GM18505 (cell line): ENCODE measurements around the gene ITGB3.
"Not testable (repeated sequence)": the region's sequence is repeated elsewhere in the genome, so short reads cannot be mapped to it uniquely, and the experiment has no call there.

Experiments used
- ATAC-seq: cut with Tn5 transposase; IDR thresholded peaks from one replicate; pipeline ENCODE4 v1.9.1; 2021; ENCODE audit not compliant: unreplicated experiment
- POLR2A ChIP-seq: IDR thresholded peaks from 4 replicates; pipeline ENCODE4 v1.6.1; 2011; ENCODE audit warnings: borderline replicate concordance; ENCODE audit not compliant: insufficient read depth, insufficient read length; ENCODE audit errors: extremely low read depth

Gene ITGB3

GRCh38 chr17:47214931-47215330 lies 38.7 kb upstream of the ITGB3 start:
- no peak for ATAC-seq

DNA sequence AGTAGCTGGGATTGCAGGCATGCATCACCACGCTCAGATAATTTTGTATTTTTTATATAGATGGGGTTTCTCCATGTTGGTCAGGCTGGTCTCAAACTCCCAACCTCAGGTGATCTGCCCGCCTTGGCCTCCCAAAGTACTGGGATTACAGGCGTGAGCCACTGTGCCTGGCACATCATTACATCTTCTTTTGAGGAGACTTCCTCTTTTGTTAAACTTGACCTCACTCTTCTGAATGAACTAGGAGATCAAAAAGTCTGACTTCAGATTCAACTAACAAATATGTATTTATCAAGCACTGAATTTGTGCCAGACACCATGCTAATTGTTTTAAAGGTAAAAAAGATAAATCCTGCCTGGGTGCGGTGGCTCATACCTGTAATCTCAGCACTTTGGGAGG lies 36.8 kb upstream of the ITGB3 start:
- ATAC-seq: not testable (repeated sequence)

More at GRCh38 chr17:47214931-47215330, 38.7 kb upstream of the ITGB3 start:
- no peak for TF ChIP-seq POLR2A

DNA sequence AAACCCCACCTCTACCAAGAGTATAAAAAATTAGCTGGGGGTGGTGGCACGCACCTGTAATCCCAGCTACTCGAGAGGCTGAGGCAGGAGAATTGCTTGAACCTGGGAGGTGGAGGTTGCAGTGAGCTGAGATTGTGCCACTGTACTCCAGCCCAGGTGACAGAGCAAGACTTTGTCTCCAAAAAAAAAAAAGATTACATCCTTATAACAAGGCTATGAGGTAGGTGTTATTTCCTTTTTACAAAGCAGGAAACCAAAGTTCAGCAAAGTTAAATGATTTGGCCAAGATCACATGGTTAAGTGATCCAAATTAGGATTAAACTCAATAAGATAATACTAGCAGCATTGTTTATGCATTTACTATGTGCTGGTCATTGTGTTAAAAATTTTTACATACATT lies 36.3 kb upstream of the ITGB3 start:
- ATAC-seq: not testable (repeated sequence)

DNA sequence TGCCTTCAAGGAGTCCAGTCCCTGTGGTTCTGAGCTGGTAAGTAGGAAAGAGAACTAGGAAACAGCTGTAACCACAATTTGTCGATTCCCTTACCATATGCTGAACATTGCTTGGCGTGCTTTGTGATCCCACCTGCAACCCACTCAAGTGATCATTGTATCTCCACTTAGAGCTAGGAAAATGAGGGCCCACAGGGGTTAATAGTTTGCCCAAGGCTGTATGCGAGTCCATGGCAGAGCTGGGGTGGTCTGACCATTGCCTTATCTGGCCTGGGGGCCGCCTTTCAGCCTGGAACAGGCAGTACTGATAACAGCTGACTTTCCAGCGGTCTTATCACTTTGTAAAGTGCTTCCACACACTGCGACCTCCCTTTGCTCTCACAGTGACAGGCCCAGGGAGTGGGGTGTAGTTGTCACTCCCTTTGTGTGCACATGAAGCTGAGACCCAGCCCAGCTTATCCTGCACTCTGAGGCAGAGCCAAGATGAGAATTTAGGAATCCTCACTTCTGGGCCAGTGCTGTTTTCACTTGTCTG lies 34.7 kb upstream of the ITGB3 start:
- ATAC-seq: no peak
- TF ChIP-seq POLR2A: no peak

GRCh38 chr17:47219621-47220475 lies 33.8 kb upstream of the ITGB3 start:
- no peak for ATAC-seq
- TF ChIP-seq POLR2A: no peak

- no peak for ATAC-seq
- TF ChIP-seq POLR2A: no peak
Observed at GRCh38 chr17:47220531-47220999, 33.1 kb upstream of the ITGB3 start.

- ATAC-seq: no peak
- TF ChIP-seq POLR2A: no peak
Observed at GRCh38 chr17:47221154-47221553, 32.5 kb upstream of the ITGB3 start.

DNA sequence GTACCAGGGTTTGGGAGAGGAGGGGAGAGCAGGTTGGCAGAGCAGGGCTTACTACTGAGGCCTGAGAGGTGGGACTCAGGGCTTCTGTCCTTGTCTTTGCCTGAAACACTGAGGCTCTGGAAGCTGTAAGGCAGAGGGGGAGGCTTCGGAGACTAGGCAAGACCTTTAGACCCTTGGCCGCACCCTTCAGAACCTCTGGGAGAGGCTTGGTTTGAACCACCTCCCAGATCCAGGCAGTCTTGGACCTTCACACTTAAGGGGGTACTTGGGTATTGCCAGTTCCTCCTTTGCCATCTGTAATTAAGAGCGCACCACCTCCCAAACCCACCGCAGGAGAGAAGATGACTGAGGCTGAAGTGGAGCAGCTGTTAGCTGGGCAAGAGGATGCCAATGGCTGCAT lies 31.6 kb upstream of the ITGB3 start:
- ATAC-seq: no peak
- TF ChIP-seq POLR2A: no peak

GRCh38 chr17:47223007-47223406 lies 30.6 kb upstream of the ITGB3 start:
- ATAC-seq: no peak
- no peak for TF ChIP-seq POLR2A

DNA sequence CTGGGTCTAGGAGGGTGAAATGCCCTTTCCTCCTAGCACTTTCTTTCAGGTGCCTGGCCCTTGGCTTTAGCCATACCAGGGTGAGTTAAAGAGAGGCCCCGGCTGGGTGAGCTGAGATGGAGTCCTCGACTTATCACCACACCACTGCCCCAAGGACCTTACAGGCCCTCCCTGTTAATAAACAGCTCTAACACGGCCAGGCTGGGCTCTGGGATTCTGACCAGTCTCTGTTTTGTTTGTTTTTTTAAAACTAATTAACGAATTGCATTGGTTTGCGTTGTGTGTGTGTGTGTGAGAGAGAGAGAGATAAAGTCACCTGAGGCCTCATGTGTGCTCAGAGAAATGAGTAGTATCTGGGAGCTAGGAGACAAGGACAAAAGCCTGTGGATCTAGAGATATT lies 30.2 kb upstream of the ITGB3 start:
- TF ChIP-seq POLR2A: no peak

DNA sequence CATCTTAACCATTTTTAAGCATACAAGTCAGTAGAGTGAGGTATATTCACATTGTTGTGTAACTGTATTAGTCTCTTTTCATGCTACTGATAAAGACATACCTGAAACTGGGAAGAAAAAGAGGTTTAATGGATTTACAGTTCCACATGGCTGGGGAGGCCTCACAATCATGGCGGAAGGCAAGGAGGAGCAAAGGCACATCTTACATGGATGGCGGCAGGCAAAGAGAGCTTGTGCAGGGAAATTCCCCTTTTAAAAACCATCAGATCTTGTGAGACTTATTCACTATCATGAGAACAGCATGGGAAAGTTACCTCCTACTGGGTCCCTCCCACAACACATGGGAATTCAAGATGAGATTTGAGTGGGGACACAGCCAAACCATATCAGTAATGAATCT lies 29.6 kb upstream of the ITGB3 start:
- not testable (repeated sequence) for ATAC-seq

More for the DNA sequence above, 30.2 kb upstream of the ITGB3 start:
- no peak for ATAC-seq

GRCh38 chr17:47224966-47225365 lies 28.7 kb upstream of the ITGB3 start:
- no peak for TF ChIP-seq POLR2A
- no peak for ATAC-seq

DNA sequence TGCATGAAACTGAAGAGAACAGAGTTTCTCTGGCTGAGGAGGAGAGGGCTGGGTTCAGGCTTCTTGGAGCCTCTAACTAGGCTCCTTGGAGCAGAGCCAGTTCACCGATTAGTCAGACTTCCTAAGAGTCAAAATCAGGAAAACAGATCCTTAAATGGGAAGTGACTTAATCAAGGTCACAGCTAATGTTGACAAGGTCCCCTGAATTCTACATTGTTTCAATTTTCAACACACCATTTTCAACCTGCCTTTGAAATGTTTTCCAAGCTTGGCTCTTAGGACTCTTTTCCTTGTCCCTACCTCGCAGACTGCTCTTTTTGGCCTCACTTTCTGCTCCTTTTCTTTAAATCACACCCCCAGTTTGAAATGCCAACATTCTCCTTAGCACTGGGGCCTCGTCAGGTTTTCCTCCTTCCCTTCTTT lies 28.2 kb upstream of the ITGB3 start:
- ATAC-seq: no peak
- no peak for TF ChIP-seq POLR2A

DNA sequence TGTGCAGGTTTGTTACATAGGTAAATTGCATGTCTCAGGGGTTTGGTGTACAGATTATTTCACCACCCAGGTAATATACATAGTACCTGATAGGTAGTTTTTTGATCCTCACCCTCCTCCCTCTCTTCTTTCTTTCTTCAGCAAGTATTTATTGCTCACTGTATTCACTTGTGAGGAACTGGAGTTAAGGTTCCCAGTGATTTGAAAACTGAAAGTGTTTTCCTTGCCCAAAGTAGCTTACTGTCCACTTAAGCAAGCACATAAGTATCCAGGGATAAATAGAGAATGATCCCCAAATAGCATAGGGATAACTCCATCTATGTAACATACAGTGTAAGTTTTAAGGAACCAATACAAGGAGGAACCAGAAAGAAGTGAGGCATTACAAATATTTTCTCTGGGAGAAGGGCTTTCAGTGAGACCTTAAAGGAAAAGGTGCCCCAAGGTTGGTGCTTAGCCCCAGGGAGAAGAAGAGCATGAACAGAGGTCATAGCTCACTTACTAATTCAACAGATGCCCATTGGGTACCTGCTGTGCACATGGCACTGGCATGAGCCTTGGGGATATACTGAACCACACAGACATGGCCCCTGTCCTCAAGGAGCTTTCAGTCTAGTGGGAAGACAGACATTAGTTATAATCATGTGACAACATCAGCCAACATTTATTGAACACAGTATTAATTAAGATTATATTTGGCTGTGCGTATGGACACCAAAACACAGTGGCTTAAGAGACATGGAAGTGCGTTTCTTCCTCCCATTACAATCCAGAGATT lies 27.5 kb upstream of the ITGB3 start:
- ATAC-seq: no peak
- TF ChIP-seq POLR2A: no peak
